Stimulated activated CD8-positive, alpha-beta memory T cell treated with anti-CD3 and anti-CD28 coated beads, Interleukin-15, amount 100 ng/mL, for 4 hours (primary cell): ENCODE data around the gene SCARF1.
A peak's percentile ranks its signal among the peaks of the same experiment; 100 is the strongest.

Source experiments
- DNase-seq, 2 donors: peaks; one replicate each; pipeline ENCODE4 v3.0.0-alpha.2; 2020; ENCODE audit warnings: low read depth in 2 of 2

SCARF1 gene

GRCh38 chr17:1648173-1648962 lies 2.8 kb upstream of the SCARF1 start:
- no peak for DNase-seq

- no peak for DNase-seq
These were observed 2.3 kb upstream of the SCARF1 start for GRCh38 chr17:1647802-1648171.

GRCh38 chr17:1646199-1646875 lies 805 bp upstream of the SCARF1 start:
- DNase-seq = no peak

- no peak for DNase-seq
These were observed 882 bp downstream of the SCARF1 start for GRCh38 chr17:1644493-1645206.

GRCh38 chr17:1643999-1644492 lies 1.5 kb downstream of the SCARF1 start:
- no peak for DNase-seq

GRCh38 chr17:1643293-1643998 lies 2.1 kb downstream of the SCARF1 start:
- no peak for DNase-seq

- no peak for DNase-seq
These were observed 4.5 kb downstream of the SCARF1 start for GRCh38 chr17:1641065-1641403.

- DNase-seq = no peak
These were observed 5.0 kb downstream of the SCARF1 start for GRCh38 chr17:1640329-1641064.

- no peak for DNase-seq
These were observed 5.9 kb downstream of the SCARF1 start for GRCh38 chr17:1639549-1640180.

- no peak for DNase-seq
These were observed 6.8 kb downstream of the SCARF1 start for GRCh38 chr17:1638624-1639300.

- DNase-seq = no peak
These were observed 7.4 kb downstream of the SCARF1 start for GRCh38 chr17:1638171-1638590.

- DNase-seq = no peak
These were observed 8.7 kb downstream of the SCARF1 start for GRCh38 chr17:1636732-1637285.

GRCh38 chr17:1635675-1636465 lies 9.7 kb downstream of the SCARF1 start:
- no peak for DNase-seq

- no peak for DNase-seq
These were observed 10.5 kb downstream of the SCARF1 start for GRCh38 chr17:1634841-1635650.

- no peak for DNase-seq
These were observed 14.9 kb downstream of the SCARF1 start for GRCh38 chr17:1630662-1631061.

GRCh38 chr17:1629504-1630310 lies 15.8 kb downstream of the SCARF1 start:
- DNase-seq = peak; percentile 50 to 53

GRCh38 chr17:1628856-1629503 lies 16.6 kb downstream of the SCARF1 start:
- DNase-seq = peak; percentile 77 to 82
